Astrocyte (in vitro differentiated cells and primary cell): ENCODE data around the gene AGTRAP.

Experiments used
- EZH2 ChIP-seq: IDR thresholded peaks from 2 replicates; pipeline ENCODE4 v1.6.1; 2012; ENCODE audit warnings: mild to moderate bottlenecking, low read length, inconsistent platforms; ENCODE audit not compliant: insufficient read depth
- TF ChIP-seq, protein P1 (sequence below): IDR thresholded peaks from 2 replicates; pipeline ENCODE4 v1.5.1; 2011; ENCODE audit warnings: low read depth, mild to moderate bottlenecking, inconsistent platforms, low read length, moderate library complexity; ENCODE audit not compliant: insufficient read depth

DNA sequence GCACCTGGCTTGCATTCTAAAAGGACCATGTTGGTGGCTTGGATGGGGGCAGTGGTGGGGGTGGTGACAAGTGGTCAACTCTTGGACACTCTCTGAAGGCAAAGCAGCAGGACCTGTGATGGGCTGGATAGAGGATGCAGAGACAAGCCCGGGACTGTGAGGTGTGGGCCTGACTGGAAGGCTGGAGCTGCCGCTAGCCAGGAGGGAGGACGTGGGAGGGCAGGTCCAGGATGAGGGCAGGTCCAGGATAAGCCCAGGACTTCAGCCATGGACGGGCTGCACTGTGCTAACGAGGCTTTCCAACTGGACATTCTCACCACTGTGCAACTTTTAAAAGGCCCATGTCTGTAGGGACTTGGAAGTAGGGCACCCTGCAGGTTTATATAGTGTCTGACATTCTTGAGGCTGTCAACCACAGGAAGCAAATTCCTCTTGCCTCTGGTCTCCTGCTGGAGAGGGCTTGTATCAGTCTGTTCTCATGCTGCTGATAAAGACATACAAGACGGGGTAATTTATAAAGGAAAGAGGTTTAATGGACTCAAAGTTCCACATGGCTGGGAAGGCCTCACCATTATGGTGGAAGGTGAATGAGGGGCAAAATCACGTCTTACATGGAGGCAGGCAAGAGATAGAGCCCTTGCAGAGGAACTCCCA lies 17.7 kb downstream of the AGTRAP start:
- TF ChIP-seq, protein P1, sequence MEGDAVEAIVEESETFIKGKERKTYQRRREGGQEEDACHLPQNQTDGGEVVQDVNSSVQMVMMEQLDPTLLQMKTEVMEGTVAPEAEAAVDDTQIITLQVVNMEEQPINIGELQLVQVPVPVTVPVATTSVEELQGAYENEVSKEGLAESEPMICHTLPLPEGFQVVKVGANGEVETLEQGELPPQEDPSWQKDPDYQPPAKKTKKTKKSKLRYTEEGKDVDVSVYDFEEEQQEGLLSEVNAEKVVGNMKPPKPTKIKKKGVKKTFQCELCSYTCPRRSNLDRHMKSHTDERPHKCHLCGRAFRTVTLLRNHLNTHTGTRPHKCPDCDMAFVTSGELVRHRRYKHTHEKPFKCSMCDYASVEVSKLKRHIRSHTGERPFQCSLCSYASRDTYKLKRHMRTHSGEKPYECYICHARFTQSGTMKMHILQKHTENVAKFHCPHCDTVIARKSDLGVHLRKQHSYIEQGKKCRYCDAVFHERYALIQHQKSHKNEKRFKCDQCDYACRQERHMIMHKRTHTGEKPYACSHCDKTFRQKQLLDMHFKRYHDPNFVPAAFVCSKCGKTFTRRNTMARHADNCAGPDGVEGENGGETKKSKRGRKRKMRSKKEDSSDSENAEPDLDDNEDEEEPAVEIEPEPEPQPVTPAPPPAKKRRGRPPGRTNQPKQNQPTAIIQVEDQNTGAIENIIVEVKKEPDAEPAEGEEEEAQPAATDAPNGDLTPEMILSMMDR = no peak
- TF ChIP-seq EZH2 = no peak
